Measurements from ENCODE around the gene CCDC144A. TPM values are rescaled to one million over a fixed set of nuclear protein-coding genes. Genes with fewer than 3 reads are reported as not detected.
"Not testable (repeated sequence)": the region's sequence is repeated elsewhere in the genome, so short reads cannot be mapped to it uniquely, and the experiment has no call there.

CCDC144A gene
- total RNA-seq, 2 donors from 2014 or later, result 0.13 to 0.20 TPM

DNA sequence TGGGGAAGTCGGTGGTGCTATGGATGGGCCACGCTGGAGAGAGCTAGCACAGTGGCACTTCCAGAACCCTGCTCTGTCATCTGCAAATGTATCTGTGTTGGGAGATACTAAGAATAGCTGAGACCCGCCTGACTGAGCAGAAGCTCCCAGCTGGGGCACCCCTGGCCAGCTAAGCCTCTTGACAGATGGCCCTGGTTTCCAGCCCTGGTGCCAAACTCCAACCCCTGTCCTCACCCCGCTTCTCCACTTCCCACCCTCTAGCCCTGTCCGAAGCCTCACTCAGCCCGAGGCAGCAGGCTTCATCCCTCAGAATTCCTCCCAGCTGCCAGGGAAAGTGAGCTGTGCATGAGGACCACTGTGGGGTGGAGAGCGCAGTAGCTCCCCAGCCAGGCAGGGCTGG is 124.4 kb downstream of the CCDC144A start:
- Histone ChIP-seq H3K27me3 (no peaks in the 10 kb centered on the region), H3K9me3 (no peaks in the 10 kb centered on the region), H3K36me3 (no peaks in the 10 kb centered on the region), H3K27ac (no peak overlapping the region), H3K4me1 (no peaks in the 10 kb centered on the region), H3K9ac (ENCODE audit: low read depth in 2 of 2, low read length in 2 of 2) (no peak overlapping the region), H3K4me3 (no peak overlapping the region)
- intact Hi-C loops (cut with DNase I), result no loop called here
- no peak for DNase-seq
- no peak for TF ChIP-seq CTCF (IDR thresholded peaks at IDR 0.05)

- Histone ChIP-seq H3K27me3 (no peaks in the 10 kb centered on the region), H3K4me3 (no peak overlapping the region), H3K4me1 (no peaks in the 10 kb centered on the region), H3K36me3 (no peaks in the 10 kb centered on the region), H3K9me3 (no peaks in the 10 kb centered on the region), H3K27ac (no peak overlapping the region), H3K9ac (ENCODE audit: low read depth in 2 of 2, low read length in 2 of 2) (no peak overlapping the region)
- intact Hi-C loops (cut with DNase I), result no loop called here
- TF ChIP-seq CTCF (IDR thresholded peaks at IDR 0.05), result no peak
- DNase-seq, result no peak
Measured at GRCh38 chr17:16817201-16817600, 127.2 kb downstream of the CCDC144A start.

- H3K9ac ChIP-seq (ENCODE audit: low read depth in 2 of 2, low read length in 2 of 2); H3K4me1 ChIP-seq; H3K9me3 ChIP-seq; H3K4me3 ChIP-seq; H3K27ac ChIP-seq; intact Hi-C loops (cut with DNase I); H3K27me3 ChIP-seq; H3K36me3 ChIP-seq; DNase-seq: not testable (repeated sequence)
Measured at GRCh38 chr17:16817940-16818339, 127.9 kb downstream of the CCDC144A start.

GRCh38 chr17:16818340-16818739 is 128.3 kb downstream of the CCDC144A start:
- no peaks in the 10 kb centered on the region for H3K36me3 ChIP-seq
- intact Hi-C loops (cut with DNase I), result no loop called here
- H3K27me3 ChIP-seq, result no peaks in the 10 kb centered on the region
- no peak for TF ChIP-seq CTCF (IDR thresholded peaks at IDR 0.05)
- no peak for DNase-seq
- no peaks in the 10 kb centered on the region for H3K4me1 ChIP-seq
- H3K9ac ChIP-seq (ENCODE audit: low read depth in 2 of 2, low read length in 2 of 2), result no peak overlapping the region
- no peak overlapping the region for H3K27ac ChIP-seq
- no peak overlapping the region for H3K4me3 ChIP-seq
- H3K9me3 ChIP-seq, result no peaks in the 10 kb centered on the region

DNA sequence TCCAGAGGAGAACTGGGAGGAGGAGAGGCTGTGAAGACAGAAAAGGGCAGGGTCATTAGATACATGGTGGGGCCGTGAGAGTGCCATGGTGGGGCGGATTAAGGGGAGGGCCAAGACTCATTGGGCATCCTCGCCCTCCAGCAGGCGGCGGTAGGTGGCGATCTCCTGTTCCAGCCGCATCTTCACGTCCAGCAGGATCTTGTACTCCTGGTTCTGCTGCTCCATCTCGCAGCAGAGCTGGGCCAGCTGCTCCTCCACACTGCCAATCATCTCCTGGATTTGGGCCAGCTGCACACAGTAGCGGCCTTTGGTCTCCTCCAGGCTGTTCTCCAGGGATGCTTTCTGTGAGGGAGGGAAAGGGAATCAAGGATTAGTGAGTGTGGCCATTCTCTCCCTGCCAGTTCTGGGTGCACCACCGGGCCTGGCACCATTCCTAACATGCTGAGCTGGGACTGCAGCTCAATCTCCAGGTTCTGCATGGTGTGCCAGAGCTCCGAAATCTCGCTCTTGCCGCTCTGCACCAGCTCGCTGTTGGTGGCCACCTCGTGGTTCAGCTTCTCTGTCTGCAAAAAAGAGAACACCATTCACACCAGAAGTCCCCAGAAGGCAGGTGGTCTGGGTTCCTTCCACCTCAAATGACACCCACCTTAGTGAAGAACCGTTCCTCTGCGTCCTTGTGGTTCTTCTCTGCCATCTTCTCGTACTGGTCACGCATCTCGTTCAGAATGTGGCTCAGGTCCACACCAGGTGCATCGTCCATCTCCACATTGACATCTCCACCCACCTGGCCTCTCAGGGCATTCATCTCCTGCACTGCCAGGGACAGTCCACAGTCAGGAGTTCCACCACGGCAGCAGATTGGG is 129.0 kb downstream of the CCDC144A start:
- no peaks in the 10 kb centered on the region for H3K36me3 ChIP-seq
- TF ChIP-seq CTCF (IDR thresholded peaks at IDR 0.05), result no peak
- no peaks in the 10 kb centered on the region for H3K9me3 ChIP-seq
- H3K4me1 ChIP-seq, result no peaks in the 10 kb centered on the region
- H3K9ac ChIP-seq (ENCODE audit: low read depth in 2 of 2, low read length in 2 of 2), result no peak overlapping the region
- H3K27me3 ChIP-seq, result no peaks in the 10 kb centered on the region
- H3K4me3 ChIP-seq, result no peak overlapping the region
- no peak overlapping the region for H3K27ac ChIP-seq
- intact Hi-C loops (cut with DNase I), result no loop called here
- DNase-seq, result no peak

DNA sequence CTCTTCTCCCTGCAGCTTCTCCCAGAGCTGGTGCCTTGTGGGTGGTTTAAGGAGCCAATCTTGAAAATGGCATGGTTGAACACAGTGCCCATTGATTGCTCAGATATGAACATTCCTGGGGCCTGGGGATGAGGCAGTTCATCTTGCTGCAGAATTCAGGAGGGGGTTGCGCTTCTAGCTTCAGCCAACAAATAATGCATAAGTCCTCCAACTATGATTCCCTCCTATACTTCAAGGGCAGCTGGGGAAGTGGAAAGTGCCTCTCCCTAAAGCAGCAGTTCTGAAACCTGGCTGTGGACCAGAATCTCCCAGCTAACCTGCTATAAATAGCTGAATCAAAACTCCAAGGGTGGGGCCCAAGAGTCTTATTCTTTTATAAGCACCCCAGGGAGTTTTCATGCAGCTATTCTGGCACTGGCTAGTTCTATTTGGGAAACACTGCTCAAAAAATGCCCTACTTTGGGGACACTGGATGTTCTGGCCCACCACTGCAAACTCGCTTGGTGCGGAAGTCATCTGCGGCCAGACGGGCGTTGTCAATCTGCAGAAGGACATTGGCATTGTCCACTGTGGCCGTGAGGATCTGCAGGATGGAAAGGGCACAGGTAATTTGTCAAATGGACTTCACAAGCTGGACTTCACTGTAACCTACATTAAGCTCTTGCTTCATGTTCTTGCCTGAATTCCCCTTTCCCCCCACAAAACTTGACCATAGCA is 130.3 kb downstream of the CCDC144A start:
- TF ChIP-seq CTCF (IDR thresholded peaks at IDR 0.05), result no peak

More for the DNA sequence above, 130.3 kb downstream of the CCDC144A start:
- intact Hi-C loops (cut with DNase I), result no loop called here
- H3K9me3 ChIP-seq, result no peaks in the 10 kb centered on the region
- H3K27me3 ChIP-seq, result no peaks in the 10 kb centered on the region
- no peak overlapping the region for H3K9ac ChIP-seq (ENCODE audit: low read depth in 2 of 2, low read length in 2 of 2)
- no peak overlapping the region for H3K27ac ChIP-seq
- DNase-seq, result peak; percentile 60
- no peak overlapping the region for H3K4me3 ChIP-seq
- H3K36me3 ChIP-seq, result no peaks in the 10 kb centered on the region
- no peaks in the 10 kb centered on the region for H3K4me1 ChIP-seq
